HG02973 (cell line): Measurements from ENCODE around the gene WDR5B.
"Not testable (repeated sequence)": the region's sequence is repeated elsewhere in the genome, so short reads cannot be mapped to it uniquely, and the experiment has no call there.

ENCODE experiments used
- ATAC-seq: cut with Tn5 transposase; IDR thresholded peaks from one replicate; pipeline ENCODE4 v1.9.1; 2021; ENCODE audit warnings: moderate library complexity; ENCODE audit not compliant: unreplicated experiment

The WDR5B gene

GRCh38 chr3:122415762-122416654 lies at the start of gene WDR5B:
Gene WDR5B (minus strand): TSS chr3:122416062. CDS start chr3:122415528, 534 bp downstream.
- peak; percentile 83 for ATAC-seq

GRCh38 chr3:122464659-122465058 lies 48.8 kb upstream of the WDR5B start:
- ATAC-seq, result no peak

GRCh38 chr3:122462406-122462805 lies 46.5 kb upstream of the WDR5B start:
- ATAC-seq, result no peak

- no peak for ATAC-seq
Observed at GRCh38 chr3:122461806-122462205, 45.9 kb upstream of the WDR5B start.

GRCh38 chr3:122458992-122459391 lies 43.1 kb upstream of the WDR5B start:
- ATAC-seq, result no peak

- no peak for ATAC-seq
Observed at GRCh38 chr3:122457706-122458105, 41.8 kb upstream of the WDR5B start.

- ATAC-seq, result no peak
Observed at GRCh38 chr3:122456074-122456473, 40.2 kb upstream of the WDR5B start.

GRCh38 chr3:122451371-122451770 lies 35.5 kb upstream of the WDR5B start:
- ATAC-seq, result no peak

- ATAC-seq, result not testable (repeated sequence)
Observed at GRCh38 chr3:122448218-122448617, 32.4 kb upstream of the WDR5B start.

- ATAC-seq, result not testable (repeated sequence)
Observed at GRCh38 chr3:122444491-122444887, 28.6 kb upstream of the WDR5B start.

- not testable (repeated sequence) for ATAC-seq
Observed at GRCh38 chr3:122443762-122444490, 28.1 kb upstream of the WDR5B start.

- no peak for ATAC-seq
Observed at GRCh38 chr3:122443090-122443489, 27.2 kb upstream of the WDR5B start.

GRCh38 chr3:122435950-122436349 lies 20.1 kb upstream of the WDR5B start:
- no peak for ATAC-seq

- ATAC-seq, result no peak
Observed at GRCh38 chr3:122430371-122430770, 14.5 kb upstream of the WDR5B start.

GRCh38 chr3:122427857-122428471 lies 12.1 kb upstream of the WDR5B start:
- no peak for ATAC-seq

- ATAC-seq, result no peak
Observed at GRCh38 chr3:122421836-122422235, 6.0 kb upstream of the WDR5B start.

- no peak for ATAC-seq
Observed at GRCh38 chr3:122421101-122421500, 5.2 kb upstream of the WDR5B start.

- no peak for ATAC-seq
Observed at GRCh38 chr3:122416966-122417365, 1.1 kb upstream of the WDR5B start.

- peak; percentile 59 for ATAC-seq
Observed at GRCh38 chr3:122415104-122415744, 638 bp downstream of the WDR5B start.

- no peak for ATAC-seq
Observed at GRCh38 chr3:122414391-122414790, 1.5 kb downstream of the WDR5B start.

GRCh38 chr3:122410639-122411038 lies 5.2 kb downstream of the WDR5B start:
- ATAC-seq, result no peak
